IMR-90 (cell line): ENCODE data around the gene LYPD4. TPM values are rescaled to one million over a fixed set of nuclear protein-coding genes. Genes with fewer than 3 reads are reported as not detected.

Source experiments
- ATAC-seq: fragments of 200-7000 bp; cut with Tn5 transposase; 2 replicates; pipeline ENCODE4 v1.9.1; 2020; ENCODE audit warnings: low read depth, mild to moderate bottlenecking, moderate library complexity
- BruUV-seq: library from RNA; stranded (reverse); fragments of 400-500 nt; replicated peaks from 2 replicates; lab custom pipeline; 2021; lab: Mats Ljungman, UMichigan
- CTCF ChIA-PET: fragments of 300-600 bp; formaldehyde crosslinking; extraction: SDS; loops from one replicate; lab custom pipeline; 2021; ENCODE audit warnings: antibody characterized with exemption; lab: Yijun Ruan, JAX
- POLR2A ChIA-PET: fragments of 300-600 bp; sonication (Branson Sonifier 250); formaldehyde crosslinking; loops from one replicate; lab custom pipeline; 2022; ENCODE audit warnings: antibody characterized with exemption; ENCODE audit not compliant: unreplicated experiment; lab: Charles Lee
- DNase-seq: peaks from one replicate; pipeline ENCODE4 v3.0.0; 2013
- H2AFZ ChIP-seq: replicated peaks from 2 replicates; pipeline ENCODE3; 2013; ENCODE audit warnings: low read length, mild to moderate bottlenecking; ENCODE audit not compliant: poor library complexity
- H2AK5ac ChIP-seq: 2 replicates; pipeline ENCODE4 v1.6.1; 2013; ENCODE audit warnings: low read depth, low read length, inconsistent platforms
- H2AK9ac ChIP-seq: replicated peaks from 2 replicates; pipeline ENCODE3; 2013; ENCODE audit warnings: mild to moderate bottlenecking, low read depth, low read length, moderate library complexity; ENCODE audit not compliant: poor library complexity
- H2BK120ac ChIP-seq: 2 replicates; pipeline ENCODE4 v1.6.1; 2013; ENCODE audit warnings: low read depth, low read length, inconsistent platforms
- H2BK15ac ChIP-seq: 3 replicates; pipeline ENCODE4 v1.6.1; 2013; ENCODE audit warnings: low read depth, low read length, inconsistent platforms
- H2BK20ac ChIP-seq: 2 replicates; pipeline ENCODE4 v1.6.1; 2013; ENCODE audit warnings: low read depth, mild to moderate bottlenecking, inconsistent platforms, low read length, moderate library complexity
- H2BK5ac ChIP-seq: 2 replicates; pipeline ENCODE4 v1.6.1; 2013; ENCODE audit warnings: mild to moderate bottlenecking, low read depth, low read length, inconsistent platforms; ENCODE audit not compliant: poor library complexity, severe bottlenecking
- H3K14ac ChIP-seq: replicated peaks from 2 replicates; pipeline ENCODE4 v1.6.1; 2013; ENCODE audit warnings: low read depth, low read length, inconsistent platforms
- H3K18ac ChIP-seq: 2 replicates; pipeline ENCODE4 v1.6.1; 2013; ENCODE audit warnings: low read depth, low read length, control low read depth
- H3K23ac ChIP-seq: 2 replicates; pipeline ENCODE4 v1.6.1; 2013; ENCODE audit warnings: low read depth, low read length, inconsistent platforms
- H3K27ac ChIP-seq: 2 replicates; pipeline ENCODE4 v1.5.1; 2013; ENCODE audit warnings: mild to moderate bottlenecking, control low read depth, low read length; ENCODE audit not compliant: insufficient read depth
- H3K27me3 ChIP-seq: 2 replicates; pipeline ENCODE4 v1.6.1; 2013; ENCODE audit warnings: low read length; ENCODE audit not compliant: control insufficient read depth, insufficient read depth
- H3K36me3 ChIP-seq: 2 replicates; pipeline ENCODE4 v1.6.1; 2013; ENCODE audit warnings: low read length, mixed read lengths; ENCODE audit not compliant: control insufficient read depth, insufficient read depth
- H3K4ac ChIP-seq: 2 replicates; pipeline ENCODE4 v1.6.1; 2013; ENCODE audit warnings: low read depth, low read length, inconsistent platforms
- H3K4me1 ChIP-seq: 2 replicates; pipeline ENCODE4 v1.6.1; 2013; ENCODE audit warnings: low read length, mixed read lengths; ENCODE audit not compliant: control insufficient read depth, insufficient read depth
- H3K4me2 ChIP-seq: 2 replicates; pipeline ENCODE4 v1.6.1; 2013; ENCODE audit warnings: low read depth, mild to moderate bottlenecking, control low read depth, low read length, moderate library complexity
- H3K4me3 ChIP-seq: 2 replicates; pipeline ENCODE4 v1.5.1; 2013; ENCODE audit warnings: low read depth, mild to moderate bottlenecking, control low read depth, low read length, moderate library complexity; ENCODE audit not compliant: insufficient read depth
- H3K56ac ChIP-seq: 2 replicates; pipeline ENCODE4 v1.6.1; 2013; ENCODE audit warnings: low read length, inconsistent platforms; ENCODE audit not compliant: insufficient read depth; ENCODE audit errors: extremely low read depth
- H3K79me1 ChIP-seq, 2 experiments: 2 replicates each; pipeline ENCODE4 v1.6.1; 2013; ENCODE audit warnings: low read length in 2 of 2, inconsistent platforms in 1 of 2, low read depth in 1 of 2
- H3K9ac ChIP-seq: 2 replicates; pipeline ENCODE4 v1.6.1; 2013; ENCODE audit warnings: low read depth, low read length, control low read depth
- H3K9me1 ChIP-seq: 2 replicates; pipeline ENCODE4 v1.6.1; 2013; ENCODE audit warnings: low read length, inconsistent platforms; ENCODE audit not compliant: insufficient read depth
- H3K9me3 ChIP-seq: 2 replicates; pipeline ENCODE4 v1.6.1; 2013; ENCODE audit warnings: low read length; ENCODE audit not compliant: control insufficient read depth, insufficient read depth
- H4K20me1 ChIP-seq: 2 replicates; pipeline ENCODE4 v1.6.1; 2013; ENCODE audit warnings: low read length, inconsistent platforms; ENCODE audit not compliant: insufficient read depth
- H4K5ac ChIP-seq: 2 replicates; pipeline ENCODE4 v1.6.1; 2013; ENCODE audit warnings: mild to moderate bottlenecking, low read depth, low read length, control low read depth
- H4K8ac ChIP-seq, 2 experiments: 2 replicates each; pipeline ENCODE4 v1.6.1; 2013; ENCODE audit warnings: low read depth in 2 of 2, low read length in 2 of 2, control low read depth in 1 of 2, inconsistent platforms in 1 of 2
- H4K91ac ChIP-seq: 2 replicates; pipeline ENCODE4 v1.6.1; 2013; ENCODE audit warnings: low read depth, low read length, inconsistent platforms; ENCODE audit not compliant: insufficient read depth
- CEBPB ChIP-seq: IDR thresholded peaks from 2 replicates; pipeline ENCODE4 v1.6.1; 2012; ENCODE audit warnings: low read depth, low read length, improper control_type of control experiment
- CHD1 ChIP-seq: IDR thresholded peaks from 2 replicates; pipeline ENCODE4 v1.6.1; 2012; ENCODE audit warnings: low read depth, low read length, improper control_type of control experiment
- ELK1 ChIP-seq: fragments of 150-350 bp; IDR thresholded peaks from 2 replicates; pipeline ENCODE4 v1.6.1; 2016; ENCODE audit warnings: low read depth, mild to moderate bottlenecking, low read length, moderate library complexity, borderline replicate concordance
- MAFK ChIP-seq: IDR thresholded peaks from 2 replicates; pipeline ENCODE4 v1.6.1; 2012; ENCODE audit warnings: low read depth, low read length, improper control_type of control experiment
- MAZ ChIP-seq: IDR thresholded peaks from 2 replicates; pipeline ENCODE4 v1.6.1; 2012; ENCODE audit warnings: low read depth, mild to moderate bottlenecking, low read length, improper control_type of control experiment, moderate library complexity, borderline replicate concordance
- MXI1 ChIP-seq: IDR thresholded peaks from 2 replicates; pipeline ENCODE4 v1.6.1; 2012; ENCODE audit warnings: low read depth, mild to moderate bottlenecking, low read length, moderate library complexity, borderline replicate concordance
- NFE2L2 ChIP-seq: fragments of 150-350 bp; IDR thresholded peaks from 2 replicates; pipeline ENCODE4 v1.6.1; 2016; ENCODE audit warnings: low read depth, mild to moderate bottlenecking, low read length
- RCOR1 ChIP-seq: IDR thresholded peaks from 2 replicates; pipeline ENCODE4 v1.6.1; 2012; ENCODE audit warnings: mild to moderate bottlenecking, low read length, improper control_type of control experiment; ENCODE audit not compliant: insufficient replicate concordance
- WGBS, 2 experiments: methylation state at CpG; one replicate each; pipeline versions ENCODE4 v1.1.5 to v1.1.7; 2013; ENCODE audit warnings: missing lambda C conversion rate in 2 of 2; ENCODE audit not compliant: insufficient read length in 1 of 2; ENCODE audit errors: extremely low coverage in 2 of 2; 5-methylcytosine and 5-hydroxymethylcytosine counted together
- dilution Hi-C: fragments of 300-500 bp; cut with HindIII; formaldehyde crosslinking; loops from one replicate; pipeline ENCODE4 v1.14.3; 2018; ENCODE audit warnings: low sequenced_read_pairs; ENCODE audit not compliant: unreplicated experiment
- in situ Hi-C: fragments of 300-500 bp; cut with MboI; formaldehyde crosslinking; loops from 3 replicates; pipeline ENCODE4 v1.14.3; 2019; ENCODE audit warnings: low sequenced_read_pairs, inconsistent platforms, mixed read lengths
- intact Hi-C: fragments of 100-400 bp; cut with micrococcal nuclease; formaldehyde crosslinking; loops from 2 replicates; pipeline ENCODE4 v1.10.0; 2022
- polyA plus RNA-seq, 3 experiments: library from polyadenylated mRNA; depleted of rRNA; stranded (reverse); fragments of >200 nt; gene quantifications; 2 replicates each; pipeline ENCODE4 v1.2.3, GENCODE V29; 2012; ENCODE audit warnings: low replicate concordance in 1 of 3
- total RNA-seq: library from RNA; depleted of rRNA; stranded (reverse); fragments of >200 nt; gene quantifications from 2 replicates; pipeline ENCODE4 v1.2.3, GENCODE V29; 2012

The LYPD4 gene
- total and polyA plus RNA-seq, 2 of the 4 experiments (the other 2 are of a cell fraction) = not detected

- POLR2A ChIA-PET = no interaction called here
- H2BK120ac ChIP-seq = no peak overlapping the region
- in situ Hi-C loops = no loop called here
These were observed 46.5 kb upstream of the LYPD4 start for GRCh38 chr19:41890936-41891335.

More at GRCh38 chr19:41890936-41891335, 46.5 kb upstream of the LYPD4 start:
- H4K91ac ChIP-seq = no peak overlapping the region
- no peak overlapping the region for H3K4me2 ChIP-seq
- H2BK5ac ChIP-seq = no peak overlapping the region
- ATAC-seq (no peak), DNase-seq (no peak)
- H3K4me3 ChIP-seq = no peak overlapping the region
- H3K23ac ChIP-seq = no peak overlapping the region
- peaks cover 8% of the 10 kb centered on the region; the same call in 1 of the 2 replicates for H3K9me1 ChIP-seq
- H3K27ac ChIP-seq = no peak overlapping the region
- H4K5ac ChIP-seq = no peak overlapping the region
- no peak overlapping the region for H3K14ac ChIP-seq
- no peak overlapping the region for H2BK15ac ChIP-seq
- H3K9me3 ChIP-seq = no peaks in the 10 kb centered on the region
- intact Hi-C loops = no loop called here
- no peak overlapping the region for H2AFZ ChIP-seq
- no peak overlapping the region for H3K18ac ChIP-seq
- no peak overlapping the region for H3K56ac ChIP-seq
- H4K8ac ChIP-seq = no peak overlapping the region
- H3K79me1 ChIP-seq = peaks cover 21 to 46% of the 10 kb centered on the region in 2 experiments
- peaks cover 30% of the 10 kb centered on the region for H4K20me1 ChIP-seq
- dilution Hi-C loops = no loop called here
- H3K27me3 ChIP-seq = no peaks in the 10 kb centered on the region
- H3K36me3 ChIP-seq = peaks cover 53% of the 10 kb centered on the region
- no peak overlapping the region for H2AK9ac ChIP-seq
- WGBS, 2 experiments = no CpG with 5 or more reads among the region's 4 CpGs
- no peak overlapping the region for H2BK20ac ChIP-seq
- no peak overlapping the region for H3K9ac ChIP-seq
- BruUV-seq = no TSS peak
- CTCF ChIA-PET = no interaction called here
- H3K4me1 ChIP-seq = peaks cover 5% of the 10 kb centered on the region; the same call in 1 of the 2 replicates
- no peak overlapping the region for H3K4ac ChIP-seq
- TF ChIP-seq NFE2L2 (no peak), CEBPB (no peak), MXI1 (no peak), MAFK (no peak), MAZ (no peak), CHD1 (no peak), ELK1 (no peak), RCOR1 (no peak)
- H2AK5ac ChIP-seq = no peak overlapping the region
